Loucy (cell line): Measurements from ENCODE around the gene LRRC25.
"Not testable (repeated sequence)": the region's sequence is repeated elsewhere in the genome, so short reads cannot be mapped to it uniquely, and the experiment has no call there.

Experiments used
- H2AFZ ChIP-seq: fragments of 200-600 bp; sonication (generic); 2 replicates; pipeline ENCODE4 v1.6.0; 2016; ENCODE audit warnings: antibody characterized with exemption, mild to moderate bottlenecking, low read length, moderate library complexity
- H3F3A ChIP-seq: fragments of 200-600 bp; 2 replicates; pipeline ENCODE4 v1.6.0; 2016; ENCODE audit warnings: antibody characterized with exemption, low read depth, mild to moderate bottlenecking
- H3K27me3 ChIP-seq: fragments of 200-600 bp; sonication (generic); 2 replicates; pipeline ENCODE4 v1.6.1; 2014; ENCODE audit warnings: low read length, mild to moderate bottlenecking; ENCODE audit not compliant: insufficient read depth, poor library complexity, severe bottlenecking
- H3K36me3 ChIP-seq: fragments of 200-600 bp; sonication (generic); 2 replicates; pipeline ENCODE4 v1.6.1; 2016; ENCODE audit warnings: low read length; ENCODE audit not compliant: insufficient read depth
- H3K4me1 ChIP-seq: fragments of 200-600 bp; sonication (generic); 2 replicates; pipeline ENCODE4 v1.5.1; 2014; ENCODE audit warnings: low read length, mild to moderate bottlenecking; ENCODE audit not compliant: insufficient read depth, poor library complexity, severe bottlenecking
- H3K4me2 ChIP-seq: fragments of 200-600 bp; sonication (generic); 2 replicates; pipeline ENCODE4 v1.6.0; 2014; ENCODE audit warnings: antibody characterized with exemption, low read length, low read depth, mild to moderate bottlenecking; ENCODE audit not compliant: poor library complexity, severe bottlenecking
- H3K4me3 ChIP-seq: fragments of 200-600 bp; sonication (generic); 2 replicates; pipeline ENCODE4 v1.5.1; 2014; ENCODE audit warnings: low read length, mild to moderate bottlenecking, mixed read lengths; ENCODE audit not compliant: poor library complexity, severe bottlenecking
- H3K79me2 ChIP-seq: fragments of 200-600 bp; sonication (generic); 2 replicates; pipeline ENCODE4 v1.6.1; 2014; ENCODE audit warnings: low read length; ENCODE audit not compliant: insufficient read depth
- H3K9ac ChIP-seq: fragments of 200-600 bp; sonication (generic); 2 replicates; pipeline ENCODE4 v1.6.0; 2014; ENCODE audit warnings: mild to moderate bottlenecking, low read depth, low read length, moderate library complexity; ENCODE audit not compliant: poor library complexity, severe bottlenecking
- H3K9me2 ChIP-seq: fragments of 200-600 bp; sonication (generic); replicated peaks from 2 replicates; pipeline ENCODE4 v1.6.1; 2016; ENCODE audit warnings: low read depth, low read length, mixed read lengths
- H3K9me3 ChIP-seq: fragments of 200-600 bp; sonication (generic); 2 replicates; pipeline ENCODE4 v1.6.1; 2014; ENCODE audit warnings: mild to moderate bottlenecking, antibody characterized with exemption, low read length, low read depth; ENCODE audit not compliant: insufficient read depth
- H4K20me1 ChIP-seq: fragments of 200-600 bp; sonication (generic); 2 replicates; pipeline ENCODE4 v1.6.0; 2014; ENCODE audit warnings: antibody characterized with exemption, low read length, mild to moderate bottlenecking; ENCODE audit not compliant: insufficient read depth, poor library complexity, severe bottlenecking
- EZH2phosphoT487 ChIP-seq: fragments of 200-600 bp; IDR thresholded peaks from 2 replicates; pipeline ENCODE4 v1.6.1; 2018; ENCODE audit warnings: antibody characterized with exemption, mild to moderate bottlenecking, moderate library complexity, borderline replicate concordance
- TF ChIP-seq, protein P1 (sequence below): fragments of 200-600 bp; sonication (generic); conservative IDR thresholded peaks from 2 replicates; pipeline ENCODE4 v1.5.1; 2014; ENCODE audit warnings: mild to moderate bottlenecking, antibody characterized with exemption, low read length

LRRC25 gene

DNA sequence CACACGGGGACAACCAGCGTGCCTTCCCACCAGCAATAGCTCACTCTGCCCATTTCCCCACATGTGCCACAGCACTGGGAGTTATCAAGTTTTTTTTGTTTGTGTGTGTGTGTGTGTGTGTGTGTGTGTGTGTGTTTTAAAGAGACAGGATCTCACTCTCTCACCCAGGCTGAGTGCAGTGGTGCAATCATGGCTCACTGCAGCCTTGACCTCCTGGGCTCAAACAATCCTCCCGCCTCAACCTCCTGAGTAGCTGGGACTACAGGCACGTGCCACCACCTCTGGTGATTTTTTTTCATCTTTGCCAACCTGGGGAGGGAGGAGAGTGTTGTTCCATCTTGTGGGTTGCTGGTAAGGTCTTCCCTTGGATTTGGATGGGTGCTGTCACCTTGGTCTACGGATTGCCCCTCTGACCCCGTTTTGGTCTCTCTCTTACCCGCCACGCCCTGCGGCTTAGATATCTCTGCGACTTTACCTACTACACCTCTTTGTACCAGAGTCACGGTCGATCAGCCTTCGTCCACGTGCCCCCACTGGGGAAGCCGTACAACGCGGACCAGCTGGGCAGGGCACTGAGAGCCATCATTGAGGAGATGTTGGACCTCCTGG is 34.4 kb downstream of the LRRC25 start:
- no peaks in the 10 kb centered on the region for H3K9me2 ChIP-seq
- no peak overlapping the region for H3K9ac ChIP-seq
- TF ChIP-seq, protein P1, sequence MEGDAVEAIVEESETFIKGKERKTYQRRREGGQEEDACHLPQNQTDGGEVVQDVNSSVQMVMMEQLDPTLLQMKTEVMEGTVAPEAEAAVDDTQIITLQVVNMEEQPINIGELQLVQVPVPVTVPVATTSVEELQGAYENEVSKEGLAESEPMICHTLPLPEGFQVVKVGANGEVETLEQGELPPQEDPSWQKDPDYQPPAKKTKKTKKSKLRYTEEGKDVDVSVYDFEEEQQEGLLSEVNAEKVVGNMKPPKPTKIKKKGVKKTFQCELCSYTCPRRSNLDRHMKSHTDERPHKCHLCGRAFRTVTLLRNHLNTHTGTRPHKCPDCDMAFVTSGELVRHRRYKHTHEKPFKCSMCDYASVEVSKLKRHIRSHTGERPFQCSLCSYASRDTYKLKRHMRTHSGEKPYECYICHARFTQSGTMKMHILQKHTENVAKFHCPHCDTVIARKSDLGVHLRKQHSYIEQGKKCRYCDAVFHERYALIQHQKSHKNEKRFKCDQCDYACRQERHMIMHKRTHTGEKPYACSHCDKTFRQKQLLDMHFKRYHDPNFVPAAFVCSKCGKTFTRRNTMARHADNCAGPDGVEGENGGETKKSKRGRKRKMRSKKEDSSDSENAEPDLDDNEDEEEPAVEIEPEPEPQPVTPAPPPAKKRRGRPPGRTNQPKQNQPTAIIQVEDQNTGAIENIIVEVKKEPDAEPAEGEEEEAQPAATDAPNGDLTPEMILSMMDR = no peak
- TF ChIP-seq EZH2phosphoT487 = no peak
- no peaks in the 10 kb centered on the region for H3K9me3 ChIP-seq
- H4K20me1 ChIP-seq = no peaks in the 10 kb centered on the region
- no peak overlapping the region for H2AFZ ChIP-seq
- peaks cover 51% of the 10 kb centered on the region; the same call in 1 of the 2 replicates for H3K36me3 ChIP-seq
- no peaks in the 10 kb centered on the region for H3F3A ChIP-seq
- no peaks in the 10 kb centered on the region for H3K27me3 ChIP-seq
- peaks cover 7% of the 10 kb centered on the region for H3K4me1 ChIP-seq
- H3K4me2 ChIP-seq = no peak overlapping the region
- H3K4me3 ChIP-seq = no peak overlapping the region
- H3K79me2 ChIP-seq = no peaks in the 10 kb centered on the region

DNA sequence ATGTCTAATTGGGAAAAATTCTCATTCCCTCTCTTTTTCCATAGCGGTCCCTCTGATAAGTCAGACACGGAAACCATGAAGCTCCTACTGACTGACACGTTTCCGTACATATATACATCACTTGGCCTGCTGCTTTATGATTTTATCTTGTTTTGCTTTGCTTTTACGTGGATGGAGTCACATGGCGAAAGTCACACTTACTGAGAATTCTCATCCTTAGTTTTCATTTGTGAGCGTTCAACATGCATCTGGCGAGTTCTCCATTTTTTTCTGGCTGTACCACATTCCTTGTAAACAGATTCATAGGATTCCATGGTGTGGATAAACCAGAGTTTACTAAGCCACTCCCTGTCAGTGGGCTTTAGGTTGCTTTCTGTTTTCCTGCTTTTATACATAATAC is 35.8 kb downstream of the LRRC25 start:
- Histone ChIP-seq H3K9ac (no peak overlapping the region), H4K20me1 (no peaks in the 10 kb centered on the region), H3K9me2 (no peaks in the 10 kb centered on the region), H3K27me3 (no peaks in the 10 kb centered on the region), H3K79me2 (no peaks in the 10 kb centered on the region), H3K4me1 (peaks cover 7% of the 10 kb centered on the region), H3F3A (no peaks in the 10 kb centered on the region), H3K4me2 (no peak overlapping the region), H3K36me3 (peaks cover 65% of the 10 kb centered on the region; the same call in 1 of the 2 replicates), H3K4me3 (no peak overlapping the region), H3K9me3 (no peaks in the 10 kb centered on the region), H2AFZ (no peak overlapping the region)
- no peak for TF ChIP-seq EZH2phosphoT487
- TF ChIP-seq, protein P1 = no peak

DNA sequence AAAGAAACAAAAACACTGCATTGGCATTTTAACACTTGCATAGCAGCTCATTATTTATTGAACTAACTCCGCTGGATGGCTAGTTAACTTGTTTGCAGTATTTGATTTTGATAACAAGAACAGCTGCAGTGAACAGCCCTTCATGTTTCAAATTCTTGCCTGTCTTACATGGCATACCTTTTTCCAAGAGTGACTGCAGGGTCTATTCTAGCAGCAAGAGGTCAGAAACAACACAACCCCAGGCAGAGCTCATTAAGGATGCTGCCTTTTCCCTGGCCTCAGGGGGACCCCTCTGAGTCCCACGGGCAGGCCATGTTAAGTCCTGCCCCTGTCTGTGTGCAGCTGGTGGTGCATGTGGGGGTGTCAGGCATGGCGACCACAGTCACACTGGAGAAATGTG is 40.4 kb downstream of the LRRC25 start:
- H3K36me3 ChIP-seq = peaks cover 49% of the 10 kb centered on the region; the same call in 1 of the 2 replicates
- H3K4me1 ChIP-seq = no peaks in the 10 kb centered on the region
- H3K4me3 ChIP-seq = no peak overlapping the region
- H3K27me3 ChIP-seq = no peaks in the 10 kb centered on the region
- H2AFZ ChIP-seq = no peak overlapping the region
- H3K79me2 ChIP-seq = no peaks in the 10 kb centered on the region; the same call in 1 of the 2 replicates
- H3K4me2 ChIP-seq = no peak overlapping the region
- H3F3A ChIP-seq = no peaks in the 10 kb centered on the region
- H3K9ac ChIP-seq = no peak overlapping the region
- no peaks in the 10 kb centered on the region for H3K9me2 ChIP-seq
- TF ChIP-seq, protein P1 = no peak
- TF ChIP-seq EZH2phosphoT487 = no peak
- H3K9me3 ChIP-seq = no peaks in the 10 kb centered on the region
- no peaks in the 10 kb centered on the region for H4K20me1 ChIP-seq

DNA sequence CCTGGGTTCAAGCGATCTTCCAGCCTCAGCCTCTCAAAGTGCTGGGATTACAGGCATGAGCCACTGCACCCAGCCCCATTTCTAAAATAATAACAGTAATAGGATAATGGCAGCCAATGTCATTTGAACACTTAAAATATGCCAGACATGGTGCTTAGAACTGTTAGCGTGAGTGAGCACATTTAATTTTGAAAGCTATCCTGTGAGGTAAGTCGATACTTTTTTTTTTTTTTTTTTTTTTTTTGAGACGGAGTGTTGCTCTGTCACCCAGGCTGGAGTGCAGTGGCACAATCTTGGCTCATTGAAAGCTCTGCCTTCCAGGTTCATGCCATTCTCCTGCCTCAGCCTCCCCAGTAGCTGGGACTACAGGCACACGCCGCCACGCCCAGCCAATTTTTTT is 42.7 kb downstream of the LRRC25 start:
- H3K4me2 ChIP-seq, H3F3A ChIP-seq, H3K79me2 ChIP-seq: not testable (repeated sequence)

More for the DNA sequence above, 42.7 kb downstream of the LRRC25 start:
- not testable (repeated sequence) for H3K4me3 ChIP-seq, H2AFZ ChIP-seq, H3K9ac ChIP-seq, H4K20me1 ChIP-seq, H3K9me3 ChIP-seq, H3K4me1 ChIP-seq, H3K9me2 ChIP-seq, H3K27me3 ChIP-seq
- peaks cover 40% of the 10 kb centered on the region; the same call in 1 of the 2 replicates for H3K36me3 ChIP-seq
